ENCODE measurements around the gene GLCCI1.

GLCCI1 gene

DNA sequence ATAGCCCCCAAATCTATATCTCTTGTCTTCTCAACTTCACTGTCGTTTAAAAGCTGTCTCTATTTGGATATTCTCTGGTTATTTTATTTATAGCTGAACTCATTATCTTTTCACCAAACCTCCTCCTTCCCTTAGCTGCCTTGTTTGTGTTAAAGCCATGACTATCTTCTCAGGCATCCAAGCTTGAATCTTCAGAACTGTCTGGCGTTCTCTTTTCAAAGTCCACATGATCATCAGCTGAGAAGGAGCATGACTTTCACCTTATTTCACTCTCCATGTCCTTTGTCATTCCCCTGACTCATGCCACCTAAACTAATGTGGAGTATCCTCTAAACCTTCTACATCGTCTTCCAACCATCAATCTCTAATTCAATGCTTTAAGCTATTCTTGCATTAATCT is 5.7 kb upstream of the GLCCI1 start:
- no peak for DNase-seq (ENCODE audit: low read depth in 1 of 2, low spot score in 1 of 2)

DNA sequence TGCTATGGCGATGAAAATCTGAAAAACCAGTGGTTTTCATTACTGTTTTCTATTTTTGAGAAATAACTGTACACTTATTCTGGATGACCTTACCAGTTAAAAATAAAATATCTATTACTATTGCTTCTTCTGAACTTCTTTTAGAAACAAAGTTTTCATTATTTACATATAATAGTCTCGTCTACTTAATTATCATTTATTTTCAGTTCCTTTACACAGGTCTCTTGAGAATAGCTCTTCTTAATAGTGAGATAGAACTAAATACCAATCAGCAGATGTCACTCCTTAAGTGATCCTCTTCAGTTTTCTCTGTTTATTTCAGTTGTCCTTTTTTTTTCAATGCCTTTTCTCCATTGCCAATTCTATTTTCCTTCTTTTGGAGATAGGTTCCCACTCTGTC is 4.3 kb upstream of the GLCCI1 start:
- no peak for DNase-seq (ENCODE audit: low read depth in 1 of 2, low spot score in 1 of 2)

- no peak for DNase-seq (ENCODE audit: low read depth in 1 of 2, low spot score in 1 of 2)
Measured at GRCh38 chr7:7964691-7965090, 3.9 kb upstream of the GLCCI1 start.

DNA sequence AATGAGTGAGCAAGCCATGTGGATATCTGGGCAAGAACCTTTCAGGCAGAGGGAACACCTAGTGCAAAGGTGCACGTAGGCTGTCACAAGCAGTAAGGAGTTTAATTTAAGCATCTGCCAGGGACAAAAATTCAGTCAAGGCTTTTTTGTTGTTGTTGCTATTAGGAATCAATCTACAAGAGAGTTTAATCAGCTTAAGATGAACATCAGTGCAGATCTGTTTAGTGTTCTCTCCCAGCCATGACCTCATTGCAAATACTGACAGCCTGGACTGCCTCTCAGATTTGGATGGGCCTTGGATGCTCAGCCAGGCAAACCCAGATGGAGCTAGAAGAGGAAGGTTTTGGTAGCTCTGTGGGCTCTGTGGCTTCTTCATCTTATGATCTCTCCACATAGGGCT is 3.3 kb upstream of the GLCCI1 start:
- no peak for DNase-seq (ENCODE audit: low read depth in 1 of 2, low spot score in 1 of 2)

DNA sequence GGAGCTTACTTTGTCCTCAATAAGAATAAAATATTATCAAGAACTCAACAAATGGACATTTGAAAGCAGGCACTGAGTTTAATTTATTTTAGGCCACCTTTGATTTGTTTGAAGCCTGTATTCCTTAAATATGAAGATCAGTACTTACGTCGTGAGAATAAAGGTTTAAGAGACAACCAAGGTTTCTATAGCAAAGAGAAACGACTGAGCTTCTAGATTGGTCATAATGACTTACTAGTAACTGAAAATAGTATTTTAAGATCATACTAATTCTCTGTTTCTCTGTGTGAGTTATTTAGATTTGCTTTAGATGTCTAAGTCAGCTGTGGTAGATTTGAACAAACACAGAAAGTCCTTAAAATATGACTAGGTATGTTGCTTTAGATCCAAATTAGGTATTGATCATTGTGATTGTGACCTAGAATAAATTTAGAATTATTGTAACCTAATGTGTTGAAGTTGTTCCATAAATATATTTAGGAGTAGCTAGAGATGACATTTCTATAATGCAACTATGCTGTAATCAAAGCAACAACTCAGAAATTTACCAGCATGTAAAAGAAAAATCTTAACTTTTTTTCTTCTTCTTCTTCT is 2.4 kb upstream of the GLCCI1 start:
- no peak for DNase-seq (ENCODE audit: low read depth in 1 of 2, low spot score in 1 of 2)

GRCh38 chr7:7967886-7968543 is 581 bp upstream of the GLCCI1 start:
- DNase-seq (ENCODE audit: low read depth in 1 of 2, low spot score in 1 of 2), result no peak

DNA sequence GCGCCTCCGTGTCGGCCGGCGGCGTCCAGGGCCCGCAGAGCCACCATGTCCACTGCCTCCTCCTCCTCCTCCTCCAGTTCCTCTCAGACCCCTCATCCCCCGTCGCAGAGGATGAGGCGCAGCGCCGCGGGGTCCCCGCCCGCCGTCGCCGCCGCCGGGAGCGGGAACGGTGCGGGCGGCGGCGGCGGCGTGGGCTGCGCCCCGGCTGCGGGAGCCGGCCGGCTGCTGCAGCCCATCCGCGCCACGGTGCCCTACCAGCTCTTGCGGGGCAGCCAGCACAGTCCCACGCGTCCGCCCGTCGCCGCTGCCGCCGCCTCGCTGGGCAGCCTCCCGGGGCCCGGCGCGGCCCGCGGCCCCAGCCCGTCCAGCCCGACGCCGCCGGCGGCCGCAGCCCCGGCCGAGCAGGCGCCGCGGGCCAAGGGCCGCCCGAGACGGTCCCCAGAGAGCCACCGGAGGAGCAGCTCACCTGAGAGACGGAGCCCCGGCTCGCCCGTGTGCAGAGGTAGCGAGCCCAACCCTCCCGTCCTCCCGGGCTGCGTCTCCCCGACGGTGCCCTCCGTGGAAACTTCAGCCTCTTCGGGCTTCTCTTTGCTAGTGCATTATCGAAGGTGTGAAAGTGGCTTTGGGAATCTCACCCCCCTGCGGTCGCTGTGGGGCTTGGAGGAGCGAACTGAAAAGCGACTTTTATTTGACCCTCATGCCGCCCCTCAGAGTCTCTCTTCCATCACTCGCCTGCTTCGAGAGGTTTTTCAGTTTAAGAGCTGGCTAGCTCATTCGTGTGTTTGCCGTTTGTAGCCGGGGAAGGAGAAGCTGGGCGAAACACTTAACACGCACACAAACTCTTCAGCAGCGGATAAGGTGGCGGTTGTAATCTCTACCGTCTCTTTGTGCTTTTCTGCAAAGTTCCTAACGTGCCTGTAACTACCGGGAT is 975 bp downstream of the GLCCI1 start:
- DNase-seq (ENCODE audit: low read depth in 1 of 2, low spot score in 1 of 2), result peak; percentile 23 to 34

GRCh38 chr7:7970237-7970530 is 1.6 kb downstream of the GLCCI1 start:
- DNase-seq (ENCODE audit: low read depth in 1 of 2, low spot score in 1 of 2), result no peak

- no peak for DNase-seq (ENCODE audit: low read depth in 1 of 2, low spot score in 1 of 2)
Measured at GRCh38 chr7:7970531-7971307, 2.1 kb downstream of the GLCCI1 start.

- no peak for DNase-seq (ENCODE audit: low read depth in 1 of 2, low spot score in 1 of 2)
Measured at GRCh38 chr7:7971308-7972040, 2.9 kb downstream of the GLCCI1 start.

- DNase-seq (ENCODE audit: low read depth in 1 of 2, low spot score in 1 of 2), result no peak
Measured at GRCh38 chr7:7972128-7972527, 3.5 kb downstream of the GLCCI1 start.

DNA sequence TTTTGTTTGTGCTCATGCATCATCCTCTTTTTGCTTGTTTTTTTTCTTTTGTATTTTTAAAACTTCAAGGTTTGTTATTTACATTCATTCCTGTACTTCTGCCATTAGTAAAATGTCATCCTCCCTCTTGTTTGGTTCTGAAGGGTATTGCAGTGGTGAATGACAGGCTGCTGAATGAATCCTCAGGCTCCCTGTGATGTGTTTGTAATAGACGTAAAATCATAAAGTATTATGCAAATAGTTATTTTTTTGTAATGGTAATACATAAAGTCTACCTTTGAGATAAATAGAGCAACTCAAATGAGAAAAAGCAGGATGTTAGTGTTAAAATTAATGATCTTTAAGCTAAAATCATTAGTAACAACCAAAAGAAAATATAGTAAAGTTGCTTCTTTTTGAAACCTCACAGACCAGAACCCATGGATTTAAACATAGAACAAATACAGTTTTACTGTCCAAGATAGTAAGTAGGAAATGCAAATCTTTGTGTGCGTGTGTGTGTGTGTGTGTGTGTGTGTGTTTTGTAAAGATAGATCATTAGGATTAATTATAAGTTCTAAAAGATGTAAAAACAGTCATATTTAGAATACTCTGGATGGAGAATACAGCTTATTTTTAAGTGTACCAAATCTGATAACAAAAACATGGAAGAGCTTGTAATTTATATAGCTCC is 4.5 kb downstream of the GLCCI1 start:
- DNase-seq (ENCODE audit: low read depth in 1 of 2, low spot score in 1 of 2), result no peak

DNA sequence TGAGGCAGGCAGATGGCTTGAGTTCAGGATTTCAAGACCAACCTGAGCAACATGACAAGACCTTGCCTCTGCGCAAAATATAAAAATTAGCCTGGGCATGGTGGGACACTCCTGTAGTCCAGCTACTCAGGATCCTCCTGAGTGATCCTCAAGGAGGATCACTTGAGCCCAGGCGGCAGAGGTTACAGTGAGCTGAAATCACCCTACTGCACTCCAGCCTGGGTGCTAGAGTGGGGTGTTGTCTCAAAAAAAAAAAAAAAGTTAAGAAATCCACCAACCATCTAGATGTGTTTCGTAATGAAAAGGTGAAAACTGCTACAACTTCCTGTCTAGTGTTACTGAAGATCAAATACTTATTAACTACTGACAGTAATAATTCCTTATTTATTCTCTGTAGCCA is 8.1 kb downstream of the GLCCI1 start:
- no peak for DNase-seq (ENCODE audit: low read depth in 1 of 2, low spot score in 1 of 2)

GRCh38 chr7:7977774-7978173 is 9.2 kb downstream of the GLCCI1 start:
- no peak for DNase-seq (ENCODE audit: low read depth in 1 of 2, low spot score in 1 of 2)

DNA sequence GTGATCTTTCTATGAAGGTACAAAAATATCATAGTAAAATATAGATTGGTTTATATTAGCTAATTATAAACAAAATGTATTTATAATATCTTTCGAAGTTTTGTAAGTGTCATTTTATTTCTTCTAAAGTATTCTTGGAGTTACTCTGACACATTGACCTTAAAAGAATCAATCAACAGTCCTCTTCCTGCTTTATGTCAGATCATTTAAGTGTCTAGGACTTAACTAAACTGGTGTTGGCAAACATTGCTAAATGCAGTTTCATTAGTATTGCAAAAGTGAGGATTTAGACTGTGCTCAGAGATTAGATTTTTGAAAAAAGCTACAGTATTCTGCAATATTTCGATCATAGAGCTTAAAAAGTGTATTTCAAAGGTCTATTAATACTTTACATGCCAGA is 10.3 kb downstream of the GLCCI1 start:
- no peak for DNase-seq (ENCODE audit: low read depth in 1 of 2, low spot score in 1 of 2)

DNA sequence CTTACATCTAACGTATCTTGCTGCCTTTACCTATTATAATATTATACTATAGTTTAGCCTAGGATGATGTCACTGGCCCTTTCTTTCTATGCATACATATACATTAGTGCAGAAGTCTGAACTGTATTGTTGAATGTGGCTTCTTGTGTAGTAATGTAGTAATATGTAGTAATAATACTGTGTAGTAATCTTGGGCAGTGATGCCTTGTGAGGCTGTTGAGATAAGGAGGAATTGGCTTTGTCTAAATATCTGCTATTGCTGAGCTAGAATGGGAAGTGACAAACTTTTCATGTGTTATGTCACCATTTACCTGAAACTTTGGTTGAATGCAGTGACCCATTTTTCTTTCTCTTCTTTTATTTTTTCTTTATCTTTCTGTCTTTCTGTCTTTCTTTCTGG is 11.0 kb downstream of the GLCCI1 start:
- DNase-seq (ENCODE audit: low read depth in 1 of 2, low spot score in 1 of 2), result no peak

GRCh38 chr7:7980134-7980533 is 11.5 kb downstream of the GLCCI1 start:
- DNase-seq (ENCODE audit: low read depth in 1 of 2, low spot score in 1 of 2), result no peak

GRCh38 chr7:7982904-7983303 is 14.3 kb downstream of the GLCCI1 start:
- no peak for DNase-seq (ENCODE audit: low read depth in 1 of 2, low spot score in 1 of 2)

DNA sequence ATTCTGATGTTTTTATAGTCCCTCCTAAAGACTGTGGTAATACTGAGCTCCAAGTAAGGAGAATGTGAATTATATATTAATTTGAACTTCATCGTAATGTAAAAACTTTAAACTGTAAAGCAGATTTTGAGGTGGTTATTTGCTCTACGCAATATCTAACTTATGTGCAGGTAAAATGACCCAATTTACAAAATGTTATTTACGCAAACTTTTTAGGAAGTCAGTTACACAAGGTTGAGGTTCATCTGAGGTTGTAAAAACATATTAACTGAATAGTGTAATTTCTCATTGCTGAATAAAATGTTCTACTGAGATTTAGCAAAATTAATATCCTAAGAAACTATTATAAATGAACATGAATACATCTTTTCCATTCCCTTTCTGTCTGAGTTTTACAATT is 15.8 kb downstream of the GLCCI1 start:
- no peak for DNase-seq (ENCODE audit: low read depth in 1 of 2, low spot score in 1 of 2)

DNA sequence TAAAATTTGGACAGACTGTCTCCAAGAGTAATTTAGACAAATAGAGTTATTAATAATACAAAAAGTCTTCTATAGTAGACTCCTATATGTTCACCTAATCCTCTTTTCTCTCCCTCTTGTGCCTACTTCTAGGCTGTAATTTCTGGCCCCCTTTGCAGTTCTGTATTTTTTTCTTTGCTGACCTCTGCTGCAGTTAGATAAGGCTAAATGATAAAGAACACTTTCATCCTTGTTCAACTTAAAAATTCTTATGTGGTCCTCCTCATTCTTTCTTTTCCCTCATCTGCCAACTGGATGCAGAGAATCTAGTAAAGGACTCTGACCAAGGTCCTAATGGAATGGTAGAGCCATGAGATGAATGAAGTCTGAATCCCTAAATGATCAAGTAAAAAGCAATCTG is 20.1 kb downstream of the GLCCI1 start:
- DNase-seq (ENCODE audit: low read depth in 1 of 2, low spot score in 1 of 2), result no peak

Measured in activated T-helper 1 cell treated with anti-CD3 and anti-CD28 coated beads, Interleukin-2, amount 50 U/mL, for 16 hours (primary cell).